Liver (tissue), 9 donors: ENCODE data around the gene PIK3R5. TPM values are rescaled to one million over a fixed set of nuclear protein-coding genes. Genes with fewer than 3 reads are reported as not detected.

ENCODE experiments used
- DNase-seq: peaks from one replicate; pipeline ENCODE4 v3.0.0-alpha.2; 2017; ENCODE audit warnings: low spot score
- H3K27ac ChIP-seq, 2 donors: one replicate each; pipeline ENCODE4 v1.7.0; 2013; ENCODE audit warnings: inconsistent platforms in 2 of 2, low read length in 2 of 2, control low read depth in 1 of 2, low read depth in 1 of 2, mild to moderate bottlenecking in 1 of 2
- H3K27me3 ChIP-seq, 4 donors: one replicate each; pipeline versions ENCODE4 v1.6.1 to v1.7.0; 2013; ENCODE audit warnings: low read length in 3 of 4, inconsistent platforms in 1 of 4, mild to moderate bottlenecking in 1 of 4, moderate library complexity in 1 of 4; ENCODE audit not compliant: control insufficient read depth in 4 of 4, insufficient read depth in 4 of 4
- H3K36me3 ChIP-seq, 4 donors: one replicate each; pipeline versions ENCODE4 v1.6.1 to v1.7.0; 2013; ENCODE audit warnings: low read length in 3 of 4, mild to moderate bottlenecking in 3 of 4, low read depth in 1 of 4, moderate library complexity in 1 of 4; ENCODE audit not compliant: control insufficient read depth in 4 of 4, insufficient read depth in 3 of 4
- H3K4me1 ChIP-seq, 4 donors: one replicate each; pipeline versions ENCODE4 v1.6.1 to v1.7.0; 2013; ENCODE audit warnings: low read length in 3 of 4, mild to moderate bottlenecking in 3 of 4, moderate library complexity in 1 of 4; ENCODE audit not compliant: control insufficient read depth in 4 of 4, insufficient read depth in 4 of 4
- H3K4me3 ChIP-seq, 3 donors: one replicate each; pipeline versions ENCODE4 v1.6.1 to v1.7.0; 2013; ENCODE audit warnings: low read length in 3 of 3, control low read depth in 1 of 3, low read depth in 1 of 3, mild to moderate bottlenecking in 1 of 3
- H3K9ac ChIP-seq, 2 donors: one replicate each; pipeline ENCODE4 v1.7.0; 2013; ENCODE audit warnings: low read length in 2 of 2, mild to moderate bottlenecking in 2 of 2, moderate library complexity in 2 of 2, control low read depth in 1 of 2, low read depth in 1 of 2
- H3K9me3 ChIP-seq, 4 donors: one replicate each; pipeline versions ENCODE4 v1.6.1 to v1.7.0; 2013; ENCODE audit warnings: low read length in 3 of 4; ENCODE audit not compliant: control insufficient read depth in 4 of 4
- CTCF ChIP-seq: fragments of 150-350 bp; IDR thresholded peaks from 2 replicates; pipeline ENCODE4 v1.5.1; 2017; ENCODE audit warnings: improper control_type of control experiment, low read depth, low read length; ENCODE audit not compliant: missing input control
- EGR1 ChIP-seq, 2 donors: IDR thresholded peaks; 2 replicates each; pipeline ENCODE4 v1.6.1; 2016 to 2018; ENCODE audit warnings: antibody characterized with exemption in 2 of 2, low read depth in 2 of 2
- FOXA1 ChIP-seq: IDR thresholded peaks from 2 replicates; pipeline ENCODE4 v1.6.1; 2016; ENCODE audit warnings: antibody characterized with exemption
- FOXA2 ChIP-seq: IDR thresholded peaks from 2 replicates; pipeline ENCODE4 v1.6.1; 2016; ENCODE audit warnings: antibody characterized with exemption
- GABPA ChIP-seq, 2 donors: IDR thresholded peaks in 1 of 2; conservative IDR thresholded peaks in 1 of 2; 2 replicates each; pipeline ENCODE4 v1.6.1; 2016; ENCODE audit warnings: antibody characterized with exemption in 2 of 2, mild to moderate bottlenecking in 1 of 2, moderate library complexity in 1 of 2
- HNF4A ChIP-seq, 2 donors: conservative IDR thresholded peaks; 2 replicates each; pipeline ENCODE4 v1.6.1; 2016; ENCODE audit warnings: antibody characterized with exemption in 2 of 2, mild to moderate bottlenecking in 2 of 2
- HNF4G ChIP-seq: IDR thresholded peaks from 2 replicates; pipeline ENCODE4 v1.6.1; 2016; ENCODE audit warnings: antibody characterized with exemption
- JUND ChIP-seq, 2 donors: IDR thresholded peaks; 2 replicates each; pipeline ENCODE4 v1.6.1; 2016; ENCODE audit warnings: antibody characterized with exemption in 2 of 2
- MAX ChIP-seq: IDR thresholded peaks from 2 replicates; pipeline ENCODE4 v1.6.1; 2016; ENCODE audit warnings: antibody characterized with exemption
- NR2F2 ChIP-seq: IDR thresholded peaks from 2 replicates; pipeline ENCODE4 v1.6.1; 2016; ENCODE audit warnings: antibody characterized with exemption
- RAD21 ChIP-seq, 2 donors: IDR thresholded peaks; 2 replicates each; pipeline ENCODE4 v1.6.1; 2016; ENCODE audit warnings: antibody characterized with exemption in 2 of 2, mild to moderate bottlenecking in 2 of 2
- RXRA ChIP-seq, 2 donors: IDR thresholded peaks; 2 replicates each; pipeline ENCODE4 v1.6.1; 2017 to 2018; ENCODE audit warnings: antibody characterized with exemption in 2 of 2, mild to moderate bottlenecking in 1 of 2
- SP1 ChIP-seq: IDR thresholded peaks from 2 replicates; pipeline ENCODE4 v1.6.1; 2018; ENCODE audit warnings: antibody characterized with exemption, mild to moderate bottlenecking
- TAF1 ChIP-seq: conservative IDR thresholded peaks from 2 replicates; pipeline ENCODE4 v1.6.1; 2016; ENCODE audit warnings: antibody characterized with exemption, mild to moderate bottlenecking
- YY1 ChIP-seq: IDR thresholded peaks from 2 replicates; pipeline ENCODE4 v1.6.1; 2016; ENCODE audit warnings: antibody characterized with exemption, mild to moderate bottlenecking
- ZBTB33 ChIP-seq: IDR thresholded peaks from 2 replicates; pipeline ENCODE4 v1.6.1; 2016; ENCODE audit warnings: antibody characterized with exemption
- WGBS: extraction: QIAGEN DNeasy Blood & Tissue Kit; methylation state at CpG from one replicate; pipeline ENCODE4 v1.1.7; 2013; 5-methylcytosine and 5-hydroxymethylcytosine counted together
- polyA plus RNA-seq, 2 donors: library from polyadenylated mRNA; stranded (reverse) in 1 of 2; unstranded in 1 of 2; fragments of 200-250 nt in 1 of 2; fragments of >200 nt in 1 of 2; fragmentation: Nextera tagmentation in 1 of 2; extraction: Ambion mirVana in 1 of 2; gene quantifications; one replicate each; pipeline versions ENCODE4 v1.2.1 to v1.2.3, GENCODE V29; 2013 to 2015
- total RNA-seq, 2 donors: library from RNA; depleted of rRNA; stranded (reverse); fragments of >200 nt; gene quantifications; one replicate each; pipeline ENCODE4 v1.2.3, GENCODE V29; 2014
- TF ChIP-seq, protein P1 (sequence below): IDR thresholded peaks from 2 replicates; pipeline ENCODE4 v1.6.1; 2016; ENCODE audit warnings: antibody characterized with exemption, mild to moderate bottlenecking
- TF ChIP-seq, protein P2 (sequence below): IDR thresholded peaks from 2 replicates; pipeline ENCODE4 v1.6.1; 2016; ENCODE audit warnings: antibody characterized with exemption
- donor health status: healthy.
- donor health status: healthy.
- donor health status: healthy.
- donor health status: healthy.
- donor health status: healthy.

Gene PIK3R5
- total and polyA plus RNA-seq, 4 donors = 0.93 to 7.8 (median 2.6) TPM

DNA sequence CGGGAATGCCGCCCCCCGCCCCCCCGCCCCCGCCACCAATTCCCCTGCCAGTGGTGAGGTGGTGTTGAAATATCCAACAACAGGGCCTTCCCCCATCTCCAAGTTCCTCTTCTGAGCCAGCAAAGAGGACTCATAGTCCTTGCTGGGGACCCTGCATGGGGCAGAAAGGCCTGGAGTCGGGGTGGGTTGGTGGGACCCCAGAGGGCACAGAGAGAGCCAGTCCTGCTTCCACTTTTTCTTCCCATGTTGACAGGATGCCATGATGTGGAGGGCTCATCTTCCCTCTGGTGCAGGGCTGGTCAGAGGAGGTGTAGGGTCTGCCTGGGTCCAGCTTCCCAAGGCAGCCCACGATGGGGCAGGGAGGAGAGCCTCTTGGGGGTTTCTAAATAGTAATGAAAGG is 49.0 kb downstream of the PIK3R5 start:
- Histone ChIP-seq H3K27ac (no peak overlapping the region), H3K9me3 (peaks cover 0 to 7% (median 2%) of the 10 kb centered on the region in 4 donors), H3K9ac (no peak overlapping the region), H3K4me3 (no peak overlapping the region), H3K36me3 (no peaks in the 10 kb centered on the region), H3K27me3 (no peaks in the 10 kb centered on the region), H3K4me1 (no peaks in the 10 kb centered on the region)
- TF ChIP-seq HNF4A (conservative IDR thresholded peaks at IDR 0.05) (no peak), FOXA1 (no peak), GABPA (IDR thresholded peaks at IDR 0.05 in 1 of 2, conservative IDR thresholded peaks at IDR 0.05 in 1 of 2) (no peak), CTCF (no peak), RXRA (IDR thresholded peaks at IDR 0.05) (no peak), JUND (IDR thresholded peaks at IDR 0.05) (no peak), EGR1 (IDR thresholded peaks at IDR 0.05; ENCODE audit: low read depth in 2 of 2) (no peak), SP1 (no peak), MAX (no peak), TAF1 (no peak), NR2F2 (no peak), RAD21 (IDR thresholded peaks at IDR 0.05) (no peak), YY1 (no peak), HNF4G (no peak), ZBTB33 (no peak)
- TF ChIP-seq, protein P1, sequence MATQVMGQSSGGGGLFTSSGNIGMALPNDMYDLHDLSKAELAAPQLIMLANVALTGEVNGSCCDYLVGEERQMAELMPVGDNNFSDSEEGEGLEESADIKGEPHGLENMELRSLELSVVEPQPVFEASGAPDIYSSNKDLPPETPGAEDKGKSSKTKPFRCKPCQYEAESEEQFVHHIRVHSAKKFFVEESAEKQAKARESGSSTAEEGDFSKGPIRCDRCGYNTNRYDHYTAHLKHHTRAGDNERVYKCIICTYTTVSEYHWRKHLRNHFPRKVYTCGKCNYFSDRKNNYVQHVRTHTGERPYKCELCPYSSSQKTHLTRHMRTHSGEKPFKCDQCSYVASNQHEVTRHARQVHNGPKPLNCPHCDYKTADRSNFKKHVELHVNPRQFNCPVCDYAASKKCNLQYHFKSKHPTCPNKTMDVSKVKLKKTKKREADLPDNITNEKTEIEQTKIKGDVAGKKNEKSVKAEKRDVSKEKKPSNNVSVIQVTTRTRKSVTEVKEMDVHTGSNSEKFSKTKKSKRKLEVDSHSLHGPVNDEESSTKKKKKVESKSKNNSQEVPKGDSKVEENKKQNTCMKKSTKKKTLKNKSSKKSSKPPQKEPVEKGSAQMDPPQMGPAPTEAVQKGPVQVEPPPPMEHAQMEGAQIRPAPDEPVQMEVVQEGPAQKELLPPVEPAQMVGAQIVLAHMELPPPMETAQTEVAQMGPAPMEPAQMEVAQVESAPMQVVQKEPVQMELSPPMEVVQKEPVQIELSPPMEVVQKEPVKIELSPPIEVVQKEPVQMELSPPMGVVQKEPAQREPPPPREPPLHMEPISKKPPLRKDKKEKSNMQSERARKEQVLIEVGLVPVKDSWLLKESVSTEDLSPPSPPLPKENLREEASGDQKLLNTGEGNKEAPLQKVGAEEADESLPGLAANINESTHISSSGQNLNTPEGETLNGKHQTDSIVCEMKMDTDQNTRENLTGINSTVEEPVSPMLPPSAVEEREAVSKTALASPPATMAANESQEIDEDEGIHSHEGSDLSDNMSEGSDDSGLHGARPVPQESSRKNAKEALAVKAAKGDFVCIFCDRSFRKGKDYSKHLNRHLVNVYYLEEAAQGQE = no peak
- TF ChIP-seq, protein P2, sequence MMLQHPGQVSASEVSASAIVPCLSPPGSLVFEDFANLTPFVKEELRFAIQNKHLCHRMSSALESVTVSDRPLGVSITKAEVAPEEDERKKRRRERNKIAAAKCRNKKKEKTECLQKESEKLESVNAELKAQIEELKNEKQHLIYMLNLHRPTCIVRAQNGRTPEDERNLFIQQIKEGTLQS = no peak
- no peak for DNase-seq
- WGBS = 87% methylated on average over 7 of the region's 7 CpGs

DNA sequence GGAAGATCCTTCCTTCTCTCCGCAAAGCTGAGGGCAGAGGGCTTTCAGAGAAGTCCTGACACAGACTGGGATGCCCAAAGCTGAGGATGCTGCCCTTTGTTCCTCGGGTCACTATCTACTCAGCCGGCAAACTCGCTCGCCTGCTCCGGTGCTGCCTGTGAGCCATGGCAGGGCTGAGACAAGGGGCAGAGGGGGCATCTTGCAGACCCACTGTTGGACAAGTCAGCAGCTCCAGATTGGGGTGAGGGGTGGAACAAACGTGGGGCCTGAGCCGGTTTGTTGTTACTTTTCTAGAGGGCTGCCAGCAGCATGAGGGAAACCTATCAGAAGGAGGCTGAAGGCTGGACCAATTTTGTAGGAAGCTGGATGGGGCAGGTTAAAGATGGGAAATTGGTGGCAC is 51.0 kb downstream of the PIK3R5 start:
- H3K4me1 ChIP-seq = no peaks in the 10 kb centered on the region
- H3K4me3 ChIP-seq = no peak overlapping the region
- no peaks in the 10 kb centered on the region for H3K27me3 ChIP-seq
- H3K9me3 ChIP-seq = peaks cover 0 to 7% (median 2%) of the 10 kb centered on the region in 4 donors
- no peak overlapping the region for H3K27ac ChIP-seq
- WGBS = 73% methylated on average over 8 of the region's 8 CpGs
- H3K36me3 ChIP-seq = no peaks in the 10 kb centered on the region
- no peak overlapping the region for H3K9ac ChIP-seq
- DNase-seq = no peak
- TF ChIP-seq SP1 (no peak), YY1 (no peak), HNF4A (conservative IDR thresholded peaks at IDR 0.05) (no peak), FOXA1 (no peak), EGR1 (IDR thresholded peaks at IDR 0.05; ENCODE audit: low read depth in 2 of 2) (no peak), JUND (IDR thresholded peaks at IDR 0.05) (no peak), FOXA2 (no peak), TAF1 (no peak), HNF4G (no peak), NR2F2 (no peak), CTCF (no peak)
- TF ChIP-seq, protein P2 = no peak
- TF ChIP-seq, protein P1 = no peak
